GM21447 (cell line): ENCODE results near the gene KEL.
"Not testable (repeated sequence)": the region's sequence is repeated elsewhere in the genome, so short reads cannot be mapped to it uniquely, and the experiment has no call there.

ENCODE experiments used
- ATAC-seq: cut with Tn5 transposase; IDR thresholded peaks from one replicate; pipeline ENCODE4 v1.9.1; 2021; ENCODE audit not compliant: unreplicated experiment

The KEL gene, protein sequence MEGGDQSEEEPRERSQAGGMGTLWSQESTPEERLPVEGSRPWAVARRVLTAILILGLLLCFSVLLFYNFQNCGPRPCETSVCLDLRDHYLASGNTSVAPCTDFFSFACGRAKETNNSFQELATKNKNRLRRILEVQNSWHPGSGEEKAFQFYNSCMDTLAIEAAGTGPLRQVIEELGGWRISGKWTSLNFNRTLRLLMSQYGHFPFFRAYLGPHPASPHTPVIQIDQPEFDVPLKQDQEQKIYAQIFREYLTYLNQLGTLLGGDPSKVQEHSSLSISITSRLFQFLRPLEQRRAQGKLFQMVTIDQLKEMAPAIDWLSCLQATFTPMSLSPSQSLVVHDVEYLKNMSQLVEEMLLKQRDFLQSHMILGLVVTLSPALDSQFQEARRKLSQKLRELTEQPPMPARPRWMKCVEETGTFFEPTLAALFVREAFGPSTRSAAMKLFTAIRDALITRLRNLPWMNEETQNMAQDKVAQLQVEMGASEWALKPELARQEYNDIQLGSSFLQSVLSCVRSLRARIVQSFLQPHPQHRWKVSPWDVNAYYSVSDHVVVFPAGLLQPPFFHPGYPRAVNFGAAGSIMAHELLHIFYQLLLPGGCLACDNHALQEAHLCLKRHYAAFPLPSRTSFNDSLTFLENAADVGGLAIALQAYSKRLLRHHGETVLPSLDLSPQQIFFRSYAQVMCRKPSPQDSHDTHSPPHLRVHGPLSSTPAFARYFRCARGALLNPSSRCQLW

DNA sequence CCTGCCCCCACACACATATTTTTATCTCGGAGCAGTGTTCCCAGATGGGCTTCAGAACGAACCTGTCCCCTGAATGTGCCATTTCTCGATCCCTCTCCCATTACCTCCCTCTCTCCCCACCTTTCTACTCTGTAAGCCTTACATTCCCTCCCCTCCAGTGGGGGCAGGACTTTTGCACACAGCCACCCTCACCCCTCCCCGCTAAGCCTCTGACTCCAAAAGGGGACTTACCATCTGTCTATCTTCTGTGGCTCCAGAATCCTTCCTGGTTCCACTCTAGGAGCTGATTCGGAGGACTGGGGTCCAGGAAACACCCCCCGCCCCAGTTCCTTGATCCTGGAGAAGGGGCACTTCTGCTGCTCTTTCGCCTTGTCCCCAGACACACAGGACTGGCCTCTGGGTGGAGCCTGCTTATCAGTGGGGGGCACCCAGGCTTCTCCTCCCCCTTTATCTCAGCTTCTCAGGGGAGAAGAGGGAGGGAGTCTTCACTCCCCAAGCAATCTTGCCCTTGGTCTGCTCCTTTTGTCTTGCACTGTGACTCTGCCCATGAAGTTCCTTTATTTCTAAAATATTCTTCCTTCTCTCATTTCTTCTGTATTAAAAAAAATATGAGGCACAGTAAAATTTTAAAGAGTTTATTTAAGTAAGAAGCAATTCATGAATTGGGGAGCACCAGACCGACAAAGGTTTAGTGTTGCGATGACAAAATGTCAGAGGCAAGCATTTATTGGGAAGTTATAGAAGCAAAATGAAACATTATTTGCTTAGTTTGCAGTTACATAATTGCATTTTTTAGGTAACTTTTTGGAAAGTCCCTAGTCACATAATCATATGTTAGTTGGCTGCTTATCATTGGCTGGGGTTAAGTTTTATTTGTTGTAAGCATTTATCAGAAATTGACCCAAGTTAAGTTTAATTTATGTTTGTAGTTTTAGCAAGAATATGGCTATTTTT is at the start of gene KEL:
Gene KEL (minus strand): TSS at position 391 of the 954 bp plus-strand sequence. CDS start 157 bp downstream, at position 234.
- ATAC-seq = no peak

DNA sequence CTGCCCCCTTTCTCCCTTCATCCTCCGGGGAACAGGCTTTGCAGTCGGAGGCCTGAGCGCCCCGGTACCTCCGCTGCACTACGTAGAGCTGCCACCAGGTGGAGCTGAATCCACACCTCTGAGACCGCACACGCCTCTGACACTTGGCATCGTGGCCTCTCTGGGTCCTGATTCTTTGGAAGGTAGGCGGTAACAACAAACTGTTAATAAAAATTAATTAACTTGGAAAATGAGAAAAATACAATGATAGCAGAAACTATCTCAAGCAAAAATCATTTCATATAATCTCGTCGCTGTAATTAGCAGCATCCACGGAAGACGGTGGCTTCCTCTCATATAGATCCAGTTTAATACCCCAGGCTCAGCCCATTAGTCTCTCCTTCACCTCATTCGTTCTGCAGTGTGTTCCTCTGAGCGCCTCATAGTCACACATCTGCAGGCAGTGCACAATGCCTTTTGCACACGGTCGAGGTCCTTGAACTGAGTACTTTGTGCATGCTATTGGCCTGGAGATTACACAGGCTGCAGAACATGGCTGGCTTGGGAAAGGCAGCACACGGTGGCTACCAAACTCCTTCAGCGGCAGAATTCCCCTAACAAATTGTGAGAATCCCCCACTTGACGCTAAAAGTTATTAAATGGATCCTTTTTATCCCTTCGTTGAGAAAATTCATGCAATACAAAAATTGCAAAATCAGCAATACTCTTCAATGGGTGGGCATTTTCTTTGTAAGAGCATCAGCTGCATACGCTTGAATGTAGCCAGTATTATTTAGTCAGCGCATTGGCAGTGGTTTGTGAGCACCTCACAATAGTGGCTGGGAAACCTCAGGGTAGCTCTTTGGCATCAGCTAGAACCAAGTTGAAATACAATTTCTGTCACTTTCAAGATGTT is 46.1 kb upstream of the KEL start:
- ATAC-seq = peak; percentile 87

DNA sequence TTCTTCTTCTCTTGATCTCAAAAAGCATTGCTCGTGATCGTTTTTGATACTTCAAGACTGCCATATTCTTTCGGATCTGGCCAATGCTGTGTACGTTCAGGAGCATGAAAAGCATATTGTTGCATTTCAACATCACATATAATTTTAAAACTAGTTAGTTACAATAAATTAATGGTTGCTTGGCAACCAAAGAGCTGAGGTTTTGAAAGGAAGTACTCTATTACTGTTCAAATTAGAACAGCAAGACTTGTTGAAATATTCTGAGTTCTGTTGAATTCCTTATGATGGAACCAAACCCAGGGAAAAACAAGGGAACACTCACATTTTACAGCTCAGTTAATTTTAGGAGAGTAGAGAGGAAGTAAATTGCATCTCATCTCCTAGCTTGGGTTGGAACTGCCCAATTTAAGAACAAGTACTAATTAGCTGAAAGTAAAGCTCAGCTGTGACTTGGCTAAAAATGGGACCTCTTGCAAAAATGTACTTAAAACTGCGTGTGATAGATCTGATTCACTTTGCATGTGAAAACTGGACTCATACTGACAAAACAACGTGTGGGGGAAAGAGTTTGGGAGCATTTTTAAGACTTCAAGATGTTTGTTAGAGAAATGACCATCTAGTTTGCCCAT is 43.6 kb upstream of the KEL start:
- ATAC-seq = no peak

DNA sequence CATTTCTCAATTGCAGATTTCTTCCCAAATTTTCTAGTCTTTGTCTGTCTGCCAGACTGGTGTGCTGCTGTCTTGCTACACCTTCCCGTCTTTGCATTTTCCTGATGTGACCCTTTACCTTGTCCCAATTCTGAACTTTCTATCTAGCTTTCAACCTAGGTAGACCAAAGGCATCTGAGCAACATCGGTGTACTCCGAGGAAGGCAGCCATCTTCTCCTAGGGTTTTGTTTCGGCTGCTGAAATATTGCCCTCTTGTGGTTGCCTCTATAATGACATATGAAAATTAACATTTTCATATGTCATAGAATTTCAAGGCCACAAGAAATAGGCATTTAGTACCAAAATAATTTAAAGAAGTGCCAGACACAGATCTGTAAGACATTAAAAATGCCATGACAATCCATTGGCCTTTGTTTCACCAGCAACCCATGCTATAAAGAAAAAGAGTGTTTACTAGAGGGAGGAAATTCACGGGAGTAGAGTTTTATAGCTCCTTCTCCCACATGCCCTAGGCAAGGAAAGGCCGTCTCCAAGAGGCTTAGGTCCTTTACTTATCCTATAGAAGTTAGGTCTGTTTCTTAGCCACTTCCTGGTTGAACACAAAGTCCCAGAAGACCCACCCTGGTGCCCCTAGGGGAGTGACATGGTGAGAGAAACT is 41.4 kb upstream of the KEL start:
- ATAC-seq = peak; percentile 53

DNA sequence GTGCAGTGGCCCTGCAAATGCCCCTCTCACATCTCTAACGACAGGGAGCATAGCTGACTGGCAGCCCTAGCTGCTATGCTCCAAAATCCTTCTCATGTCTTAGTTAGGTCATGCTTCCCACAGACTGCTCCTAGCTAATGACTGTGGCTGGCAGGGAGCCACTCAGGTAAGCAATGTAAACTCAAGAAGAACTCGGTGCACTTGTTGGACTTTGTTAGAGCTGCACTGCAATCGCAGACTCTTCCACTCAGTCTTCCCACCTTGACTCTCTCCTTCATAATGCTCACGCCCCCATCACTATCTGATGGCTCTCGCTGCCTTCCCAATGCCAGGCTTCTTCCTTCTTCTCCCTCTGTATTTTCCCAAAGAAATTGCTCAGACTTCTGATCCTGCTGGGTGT is 40.7 kb upstream of the KEL start:
- no peak for ATAC-seq

DNA sequence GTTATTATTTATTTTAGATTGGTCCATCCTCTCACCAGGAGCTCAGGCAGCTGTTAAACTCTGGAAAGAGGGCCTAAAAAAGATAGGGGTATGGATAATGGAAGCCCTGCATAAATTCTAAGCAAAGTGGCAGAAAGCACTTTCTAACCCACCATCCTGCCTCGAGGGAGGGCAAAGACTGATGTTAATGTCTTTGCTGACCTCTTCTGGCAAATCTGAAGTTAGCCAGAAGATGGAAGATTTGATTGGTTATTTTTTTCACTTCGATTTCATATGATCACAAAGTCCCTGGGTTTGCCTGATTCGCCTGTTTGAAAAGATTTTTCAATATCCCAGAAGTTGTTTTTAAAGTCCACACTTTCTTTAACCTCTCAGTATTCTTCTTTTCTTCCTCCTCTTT is 39.9 kb upstream of the KEL start:
- no peak for ATAC-seq

DNA sequence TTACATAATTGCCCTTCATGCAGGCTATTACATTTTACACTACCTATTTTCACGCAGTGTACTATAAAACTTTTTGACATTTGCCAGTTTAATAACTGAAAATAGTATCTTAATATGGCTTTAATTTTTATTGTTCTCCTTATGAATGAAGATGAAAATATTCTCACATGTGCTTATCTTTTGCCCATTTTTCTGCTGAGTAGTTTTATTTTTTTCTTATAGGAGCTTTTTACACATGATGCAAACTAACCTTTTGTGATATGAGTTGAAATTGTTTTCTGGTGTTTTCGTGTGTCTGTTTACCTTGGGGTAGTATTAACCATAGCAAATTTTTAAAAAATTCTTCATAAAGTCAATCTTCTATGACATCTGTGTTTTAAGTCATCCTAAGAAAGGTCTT is 38.5 kb upstream of the KEL start:
- ATAC-seq = no peak

DNA sequence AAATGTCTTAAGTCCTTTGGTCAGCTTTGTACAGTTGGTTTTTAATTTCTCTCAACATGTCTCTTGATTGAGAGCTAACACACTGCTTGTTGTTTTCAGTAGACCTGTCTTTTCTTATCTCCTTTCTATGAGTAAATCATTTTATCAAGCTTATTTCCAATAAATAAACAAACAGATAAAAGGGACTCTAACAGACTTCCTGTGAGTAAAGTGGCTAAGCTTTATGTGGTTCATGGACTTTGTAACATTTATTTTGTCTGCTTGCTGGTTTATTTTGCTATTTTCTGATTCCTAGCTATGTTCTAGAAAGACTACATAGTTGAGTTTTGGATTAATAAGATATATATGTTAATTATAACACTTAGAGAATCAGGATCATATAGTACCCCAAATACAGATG is 37.6 kb upstream of the KEL start:
- no peak for ATAC-seq

DNA sequence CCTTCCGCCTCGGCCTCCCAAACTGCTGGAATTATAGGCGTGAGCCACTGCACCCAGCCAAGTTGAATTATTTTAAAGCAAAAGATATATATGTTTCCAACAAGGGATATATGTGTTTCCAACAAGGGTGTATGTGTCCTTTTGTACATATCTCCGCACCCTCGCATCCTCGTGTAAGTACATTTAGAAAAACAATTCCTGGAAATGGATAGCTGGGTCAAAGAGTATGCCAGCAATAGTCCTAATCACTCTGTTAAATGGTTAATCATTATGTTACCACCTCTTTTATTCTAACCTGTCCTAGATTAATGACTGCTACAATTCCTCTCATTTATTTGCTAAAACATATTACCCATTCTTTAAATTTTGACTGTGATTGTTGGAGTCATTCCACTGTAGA is 36.8 kb upstream of the KEL start:
- ATAC-seq = no peak

DNA sequence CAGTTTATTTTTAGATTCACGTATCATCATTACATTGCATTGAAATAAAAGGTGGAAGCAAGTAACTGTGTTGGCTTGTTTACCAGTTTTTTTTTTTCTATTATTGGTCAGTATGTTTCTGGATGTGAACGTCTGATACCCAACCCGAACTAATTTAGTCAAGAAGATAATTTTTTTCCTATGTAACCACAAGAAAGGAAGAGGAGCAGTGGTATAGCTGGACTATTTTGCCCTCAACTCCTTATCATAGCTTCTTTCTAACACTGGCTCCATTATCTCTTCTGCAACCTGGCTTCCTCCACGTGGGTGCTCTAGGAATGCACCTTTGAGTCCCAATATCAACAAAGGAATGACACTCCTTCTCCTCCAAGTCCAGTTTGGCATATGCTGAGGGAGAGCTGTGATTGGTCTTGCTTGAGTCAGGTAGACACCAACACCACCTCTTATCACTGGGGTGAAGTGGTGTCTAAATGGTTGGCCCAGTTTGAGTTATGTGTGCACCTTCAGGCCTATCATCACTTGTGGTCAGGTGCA is 35.4 kb upstream of the KEL start:
- no peak for ATAC-seq

DNA sequence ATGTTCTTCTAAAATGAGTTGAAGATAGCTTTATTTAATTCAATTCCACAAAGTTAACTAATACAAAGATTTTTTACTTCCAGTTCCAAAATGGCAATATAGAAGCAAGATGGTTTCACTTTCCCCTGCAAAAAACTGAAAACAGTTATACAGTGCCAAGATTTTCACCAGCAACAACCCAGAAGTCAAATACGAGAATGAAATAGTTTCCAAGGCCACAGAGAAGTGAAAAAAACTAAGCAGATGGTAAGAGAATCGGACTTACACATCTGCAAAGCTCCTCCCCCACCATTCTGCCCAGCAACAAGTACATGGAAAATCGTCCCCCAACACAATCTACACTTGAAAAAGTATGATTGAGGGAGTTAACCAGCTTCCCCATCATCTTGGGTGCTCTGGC is 30.3 kb upstream of the KEL start:
- ATAC-seq = no peak

DNA sequence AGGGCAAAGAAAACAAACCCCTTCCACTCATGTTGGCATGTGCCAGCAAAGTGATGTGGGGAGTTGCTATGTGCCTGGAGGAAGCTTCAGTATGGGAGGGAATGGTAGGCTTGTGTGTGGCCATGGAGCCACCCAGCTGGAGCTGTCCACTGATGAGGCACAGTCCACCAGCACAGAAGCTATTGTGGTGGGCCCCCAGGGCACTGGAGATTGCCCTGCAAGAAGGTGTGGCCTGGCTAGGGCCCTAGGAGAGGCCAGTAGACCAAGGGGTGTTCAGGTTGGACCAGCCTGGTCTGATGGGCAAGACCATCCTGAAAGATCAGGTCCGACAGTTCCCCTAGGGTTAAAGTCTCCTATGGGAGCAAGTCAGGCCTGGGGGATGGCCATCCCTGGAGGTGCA is 22.1 kb upstream of the KEL start:
- ATAC-seq = no peak

DNA sequence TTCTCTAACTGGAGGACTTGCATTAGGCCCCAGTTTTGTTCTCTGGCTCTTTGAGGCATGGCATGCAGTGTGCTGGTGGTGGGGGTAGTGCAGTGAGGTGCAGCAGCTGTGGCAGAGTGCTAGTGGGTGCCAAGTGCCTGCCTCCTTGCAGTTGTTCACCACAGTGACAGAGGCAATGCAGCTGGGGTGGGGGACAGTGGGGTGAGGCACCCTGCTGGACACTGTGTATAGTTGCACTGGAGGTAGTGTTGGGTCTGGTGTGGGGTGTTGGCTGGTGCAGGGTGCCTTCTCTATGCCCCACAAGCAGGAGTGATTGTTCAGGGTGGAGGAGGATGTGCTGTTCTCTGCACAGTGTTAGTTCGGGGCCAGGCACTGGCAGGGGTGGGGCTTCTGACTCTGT is 21.7 kb upstream of the KEL start:
- no peak for ATAC-seq

DNA sequence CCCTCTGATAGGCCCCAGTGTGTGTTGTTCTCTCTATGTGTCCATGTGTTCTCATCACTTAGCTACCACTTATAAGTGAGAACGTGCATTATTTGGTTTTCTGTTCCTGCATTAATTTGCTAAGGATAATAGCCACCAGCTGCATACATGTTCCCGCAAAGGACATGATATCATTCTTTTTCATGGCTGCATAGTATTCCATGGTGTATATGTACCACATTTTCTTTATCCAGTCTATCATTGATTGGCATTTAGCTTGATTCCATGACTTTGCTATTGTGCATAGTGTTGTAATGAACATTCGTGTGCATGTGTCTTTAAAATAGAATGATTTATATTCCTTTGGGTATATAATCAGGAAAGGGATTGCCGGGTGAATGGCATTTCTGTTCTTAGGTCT is 16.2 kb upstream of the KEL start:
- ATAC-seq = not testable (repeated sequence)

DNA sequence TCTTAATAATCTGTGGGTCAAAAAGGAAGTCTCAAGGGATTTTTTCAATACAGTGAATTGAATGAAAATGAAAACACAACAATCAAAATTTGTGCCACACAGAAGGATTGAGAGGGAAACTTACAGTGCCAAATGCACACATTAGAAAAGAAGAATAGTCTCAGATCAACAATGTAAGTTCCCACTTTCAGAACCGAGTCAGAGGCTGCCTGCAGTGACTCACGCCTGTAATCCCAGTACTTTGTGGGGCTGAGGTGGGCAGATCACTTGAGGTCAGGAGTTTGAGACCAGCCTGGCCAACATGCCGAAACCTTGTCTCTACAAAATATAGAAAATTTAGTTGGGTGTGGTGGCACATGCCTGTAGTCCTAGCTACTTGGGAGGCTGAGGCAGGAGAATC is 12.5 kb upstream of the KEL start:
- ATAC-seq = no peak

DNA sequence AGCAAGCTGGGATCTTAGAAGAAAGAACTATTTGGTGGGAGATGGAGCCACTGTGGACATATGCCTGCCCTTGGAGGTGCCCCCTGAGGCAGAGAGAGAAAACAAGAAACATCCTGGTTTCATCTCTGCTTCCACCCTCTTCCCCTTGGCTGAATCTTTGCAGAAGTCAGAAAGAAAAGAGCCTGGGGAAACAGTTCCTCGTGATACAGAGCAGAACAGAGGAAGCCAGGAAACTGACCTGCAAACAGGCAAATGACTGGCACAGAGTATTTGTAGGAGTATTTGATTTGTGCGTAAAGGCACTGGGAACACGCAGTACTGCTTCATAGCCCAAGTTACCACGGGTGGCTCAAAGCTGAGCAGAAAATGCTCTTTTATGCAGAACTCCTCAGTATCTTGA is 7.0 kb upstream of the KEL start:
- no peak for ATAC-seq

DNA sequence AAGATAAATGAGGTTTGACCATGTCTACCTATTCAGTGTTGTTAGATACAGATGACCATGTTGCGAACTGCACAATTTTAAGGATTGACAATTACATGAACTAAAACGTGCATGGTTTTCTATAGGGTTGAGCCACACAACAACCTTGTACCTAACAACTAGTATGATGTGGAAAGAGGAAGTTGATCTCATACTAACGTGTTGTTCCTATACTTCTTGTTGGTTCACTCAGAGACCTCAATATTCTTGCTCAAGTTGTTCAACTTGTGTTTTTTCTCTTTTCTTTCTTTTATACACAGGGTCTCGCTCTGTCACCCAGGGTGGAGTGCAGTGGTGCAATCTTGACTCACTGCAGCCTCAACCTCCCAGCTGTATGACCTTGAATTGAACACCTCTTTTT is 6.1 kb upstream of the KEL start:
- no peak for ATAC-seq

DNA sequence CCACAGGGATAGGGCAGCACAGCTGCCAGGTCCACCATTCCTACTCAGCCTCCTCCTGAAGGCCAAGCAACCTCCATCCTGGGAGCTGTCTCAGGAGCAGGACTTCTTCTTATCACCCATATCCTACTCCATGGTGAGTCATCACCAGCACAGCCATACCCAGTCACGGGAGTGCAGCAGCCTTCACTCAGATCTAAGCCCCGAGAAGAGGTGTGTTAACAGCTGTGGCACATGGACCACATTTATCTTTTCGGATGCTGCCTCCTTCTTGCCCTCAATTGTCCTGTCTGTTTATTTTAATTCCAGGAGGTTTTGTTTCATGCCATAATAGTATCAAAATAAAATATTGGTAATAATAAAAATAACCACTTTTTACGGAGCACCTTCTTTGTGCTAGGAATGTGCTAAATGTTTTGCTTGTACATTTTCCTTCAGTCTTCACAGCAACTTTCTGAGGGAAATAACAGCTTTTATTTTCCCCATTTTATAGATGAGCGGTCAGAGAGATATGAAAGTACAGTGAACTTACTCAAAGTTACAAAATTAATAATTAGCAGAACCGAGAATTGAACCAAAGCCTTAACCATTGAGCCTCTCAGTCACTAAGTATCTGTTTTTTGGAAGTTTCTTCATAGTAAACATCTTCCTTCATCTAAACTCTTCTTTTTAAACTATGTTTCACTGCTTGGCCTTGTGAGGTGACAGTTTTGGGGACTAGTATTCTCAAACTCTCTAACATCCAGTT is 2.5 kb upstream of the KEL start:
- ATAC-seq = no peak
